SIG-M5 treated with dmso at 0.1 percent for 504 hours (cell line): Measurements from ENCODE around the gene TKT.
A peak's percentile ranks its signal among the peaks of the same experiment; 100 is the strongest.
"Not testable (repeated sequence)": the region's sequence is repeated elsewhere in the genome, so short reads cannot be mapped to it uniquely, and the experiment has no call there.

Source experiments
- DNase-seq: peaks from one replicate; lab custom pipeline; 2025; ENCODE audit not compliant: unreplicated experiment; lab: John Stamatoyannopoulos, UW

TKT gene

DNA sequence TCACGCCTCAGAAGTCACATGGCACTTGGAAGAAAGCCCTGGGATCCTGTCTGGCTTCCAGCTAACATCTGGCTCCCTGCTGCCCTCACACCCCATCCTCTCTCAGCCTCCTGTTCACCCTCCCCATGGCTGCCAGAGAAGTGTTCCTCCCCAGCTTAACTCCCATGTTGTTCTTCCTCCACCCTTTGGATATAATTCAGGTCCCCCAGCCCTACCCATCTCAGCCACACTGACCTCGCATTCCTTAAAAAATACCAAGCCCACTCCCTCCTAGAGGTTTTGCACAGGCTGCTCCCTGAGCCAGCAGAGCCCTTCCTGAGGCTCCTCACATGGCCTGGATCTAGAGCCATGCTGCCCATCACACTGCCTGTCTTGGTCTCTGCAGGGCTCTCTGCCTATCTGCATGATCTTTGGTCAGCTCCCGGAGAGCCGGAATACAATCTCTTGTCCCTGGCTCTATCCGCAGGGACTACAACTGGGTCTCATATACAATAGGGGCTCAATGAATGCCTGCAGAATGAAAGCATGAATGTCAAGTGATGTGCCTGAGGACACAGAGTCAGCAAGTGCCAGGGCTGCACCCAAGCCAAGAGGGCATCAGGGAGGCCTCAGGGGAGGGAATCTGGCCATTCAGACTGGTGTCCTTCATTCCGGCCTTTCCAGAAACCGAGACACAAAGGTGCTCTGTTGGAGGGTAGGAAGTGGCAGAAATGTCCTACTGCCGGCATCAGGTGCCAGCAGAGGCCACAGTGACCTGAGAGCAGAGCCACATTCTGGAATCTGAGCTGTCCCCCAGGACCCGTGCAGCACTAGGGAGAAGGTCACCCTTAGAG, 3.8 kb upstream of the TKT start:
- DNase-seq, result no peak

DNA sequence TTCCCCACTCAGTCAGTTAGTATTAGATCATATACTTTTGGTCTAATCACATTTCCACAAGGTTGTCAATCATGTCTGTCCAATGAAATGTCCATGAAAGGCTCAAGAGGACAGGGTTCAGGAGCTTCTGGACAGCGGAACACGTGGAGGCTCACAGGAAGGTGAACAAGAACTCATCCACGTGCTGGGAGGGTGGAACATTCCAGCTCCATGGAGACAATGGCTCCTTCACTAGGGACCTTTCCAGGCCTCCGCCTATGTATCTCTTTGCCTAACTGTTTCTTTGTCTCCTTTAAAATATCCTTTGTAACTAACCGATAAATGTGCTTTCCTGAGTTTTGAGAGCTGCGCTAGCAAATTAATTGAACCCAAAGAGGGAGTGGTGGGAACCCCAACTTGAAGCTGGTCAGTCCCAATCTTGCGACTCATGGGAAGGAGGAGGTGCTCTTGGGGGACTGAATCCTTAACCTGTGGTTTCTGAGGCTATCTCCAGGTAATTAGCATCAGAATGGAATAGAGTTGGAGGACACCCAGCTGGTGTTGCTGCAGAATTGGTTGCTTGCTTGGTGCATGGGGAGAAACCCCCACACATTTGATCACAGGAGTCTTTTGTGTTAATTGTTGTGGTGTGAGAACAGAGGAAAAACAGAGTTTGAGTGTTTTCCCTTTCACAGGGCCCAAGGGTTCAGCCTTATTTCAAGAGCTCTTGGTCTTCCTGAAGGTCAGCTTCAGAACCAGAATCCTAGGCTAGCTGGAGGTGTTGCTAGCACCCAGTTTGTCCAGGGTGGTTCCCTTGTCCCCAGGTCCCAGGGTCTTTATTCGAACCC, 3.0 kb upstream of the TKT start:
- no peak for DNase-seq

DNA sequence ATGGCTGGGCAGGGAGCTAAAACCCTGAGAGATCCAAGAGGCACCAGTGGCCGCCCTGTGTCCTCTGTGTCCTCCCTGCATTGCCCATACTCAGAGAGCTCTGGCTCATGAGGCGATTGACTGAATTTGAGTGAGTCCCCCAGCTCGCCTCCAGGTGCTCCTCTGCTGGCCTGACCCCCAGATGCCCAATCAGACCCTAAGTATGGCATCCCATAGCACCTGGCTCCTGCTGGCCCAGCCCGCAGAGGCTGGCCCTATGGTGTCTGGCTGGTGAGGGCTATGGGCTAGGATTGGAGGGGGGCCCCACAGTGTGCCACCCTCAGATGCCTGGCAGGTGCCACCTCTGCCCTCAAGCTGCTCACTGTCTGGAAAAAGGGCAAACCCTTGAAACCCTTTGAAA, 1.6 kb upstream of the TKT start:
- DNase-seq, result no peak

DNA sequence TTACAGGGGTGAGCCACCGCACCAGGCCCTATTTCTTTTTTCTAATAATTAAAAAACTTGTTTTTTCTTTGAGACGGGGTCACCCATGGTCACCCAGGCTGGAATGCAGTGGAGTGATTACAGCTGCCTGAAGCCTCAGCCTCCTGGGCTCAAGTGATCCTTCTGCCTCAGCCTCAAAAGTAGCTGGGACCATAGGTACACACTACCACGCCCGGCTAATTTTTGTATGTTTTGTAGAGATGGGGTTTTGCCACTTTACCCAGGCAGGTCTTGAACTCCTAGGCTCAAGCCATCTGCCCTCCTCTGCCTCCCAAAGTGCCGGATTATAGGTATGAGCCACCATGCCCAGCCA, 858 bp upstream of the TKT start:
- DNase-seq, result no peak

DNA sequence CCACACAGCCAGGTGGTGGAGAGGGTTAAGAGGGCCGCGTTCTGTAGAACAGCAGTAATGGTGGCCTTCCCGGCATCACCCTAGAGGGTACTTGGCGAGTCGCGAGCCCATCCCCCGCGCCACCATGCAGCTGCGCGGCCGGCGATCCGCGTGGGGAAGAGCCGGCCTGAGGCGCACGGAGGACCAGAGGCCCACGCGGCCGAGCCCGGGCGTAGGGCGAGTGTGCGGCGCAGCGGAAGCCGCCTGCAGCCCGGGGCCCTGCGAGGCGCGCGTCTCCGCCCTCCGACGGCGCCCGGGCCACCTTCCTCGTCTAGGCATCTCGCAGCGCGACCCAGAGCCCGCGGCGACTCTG, 423 bp downstream of the TKT start:
- DNase-seq, result no peak

DNA sequence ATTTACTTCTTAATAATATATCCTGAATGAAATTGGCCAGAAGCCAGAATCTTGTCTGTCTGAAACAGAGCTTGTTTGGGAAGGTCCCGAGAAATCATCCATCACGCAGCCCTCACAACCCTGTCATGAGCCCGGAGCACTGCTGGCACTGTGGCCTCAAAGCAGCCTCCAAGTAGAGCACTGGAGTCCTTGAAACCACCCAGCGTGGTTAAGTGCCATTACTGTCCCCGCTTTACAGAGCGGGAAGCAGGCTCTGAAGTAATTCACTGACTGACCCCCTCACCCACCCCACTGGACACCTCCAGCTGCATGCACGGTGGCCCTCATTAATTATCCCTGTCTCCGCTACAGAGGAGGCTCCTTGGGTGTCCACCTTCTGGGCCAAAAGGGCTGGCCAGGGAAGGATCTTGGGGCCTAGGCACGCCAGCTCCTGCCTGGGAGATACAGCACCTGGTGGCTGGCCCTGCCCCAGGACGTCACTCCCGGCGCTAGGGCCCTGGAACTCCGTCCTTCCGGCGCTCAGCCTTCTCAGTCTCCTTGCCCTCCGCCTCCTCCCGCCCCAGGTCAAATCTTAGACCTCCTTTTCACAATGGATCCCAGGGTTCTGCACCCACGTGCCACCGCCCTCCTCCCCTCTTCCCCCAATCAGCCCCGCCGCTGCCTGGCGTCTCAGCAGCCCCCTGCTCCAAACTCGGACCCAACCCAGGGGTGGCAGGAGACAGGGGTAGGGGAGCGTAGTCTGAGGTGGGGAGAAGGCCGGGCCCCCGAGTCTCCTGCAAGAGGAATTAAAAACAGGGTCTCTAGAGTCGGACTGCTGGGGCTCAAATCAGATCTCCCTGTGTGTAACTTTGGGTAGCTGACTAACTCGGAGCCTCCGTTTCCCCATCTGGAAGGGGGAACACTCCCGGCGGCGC, 1.1 kb downstream of the TKT start:
- DNase-seq, result peak; percentile 36

DNA sequence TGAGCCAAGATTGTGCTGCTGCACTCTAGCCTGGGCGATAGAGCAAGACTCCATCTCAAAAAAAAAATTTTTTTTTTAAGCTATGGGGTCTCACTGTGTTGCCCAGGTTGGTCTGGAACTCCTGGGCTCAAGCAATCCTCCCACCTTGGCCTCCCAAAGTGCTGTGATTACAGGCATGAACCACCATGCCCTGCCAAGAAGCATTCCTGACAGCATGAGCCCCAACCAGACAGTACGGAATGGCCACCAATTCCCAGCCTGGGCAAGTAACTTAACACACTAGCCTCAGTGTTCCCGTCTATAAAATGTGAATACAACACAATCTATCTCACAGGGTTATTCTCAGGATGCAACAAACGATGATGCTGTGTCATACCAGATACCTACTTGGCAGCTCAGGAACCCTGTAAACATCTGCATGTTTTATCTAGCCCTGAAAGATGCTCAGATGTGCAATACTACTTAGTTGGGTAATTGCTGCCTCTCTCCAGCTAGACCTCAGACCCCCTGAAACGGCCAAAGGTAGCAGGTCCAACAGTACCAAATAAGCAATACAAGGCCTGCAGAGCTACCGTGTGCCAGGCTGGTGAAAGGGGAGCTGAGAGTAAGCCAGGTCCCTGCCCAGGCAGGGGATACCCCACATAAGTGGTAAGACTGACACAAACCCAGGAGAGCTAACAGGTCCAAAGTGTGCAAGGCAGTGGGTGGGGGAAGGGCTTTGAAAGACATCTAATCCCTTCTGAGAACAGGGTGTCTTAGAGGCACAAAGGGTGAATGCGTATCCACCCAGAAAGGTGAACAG, 1.9 kb downstream of the TKT start:
- peak; percentile 42 for DNase-seq

DNA sequence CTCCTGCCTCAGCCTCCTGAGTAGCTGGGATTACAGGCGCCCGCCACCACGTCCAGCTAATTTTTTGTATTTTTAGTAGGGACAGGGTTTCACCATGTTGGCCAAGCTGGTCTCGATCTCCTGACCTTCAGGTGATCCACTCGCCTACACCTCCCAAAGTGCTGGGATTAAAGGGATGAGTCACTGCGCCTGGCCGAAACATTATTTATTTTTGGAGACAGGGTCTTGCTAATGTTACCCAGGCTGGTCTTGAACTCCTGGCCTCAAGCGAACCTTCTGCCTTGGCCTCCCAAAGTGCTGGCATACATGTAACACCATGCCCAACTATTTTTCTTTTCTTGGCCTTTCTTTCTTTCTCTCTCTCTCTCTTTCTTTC, 2.9 kb downstream of the TKT start:
- DNase-seq, result not testable (repeated sequence)

DNA sequence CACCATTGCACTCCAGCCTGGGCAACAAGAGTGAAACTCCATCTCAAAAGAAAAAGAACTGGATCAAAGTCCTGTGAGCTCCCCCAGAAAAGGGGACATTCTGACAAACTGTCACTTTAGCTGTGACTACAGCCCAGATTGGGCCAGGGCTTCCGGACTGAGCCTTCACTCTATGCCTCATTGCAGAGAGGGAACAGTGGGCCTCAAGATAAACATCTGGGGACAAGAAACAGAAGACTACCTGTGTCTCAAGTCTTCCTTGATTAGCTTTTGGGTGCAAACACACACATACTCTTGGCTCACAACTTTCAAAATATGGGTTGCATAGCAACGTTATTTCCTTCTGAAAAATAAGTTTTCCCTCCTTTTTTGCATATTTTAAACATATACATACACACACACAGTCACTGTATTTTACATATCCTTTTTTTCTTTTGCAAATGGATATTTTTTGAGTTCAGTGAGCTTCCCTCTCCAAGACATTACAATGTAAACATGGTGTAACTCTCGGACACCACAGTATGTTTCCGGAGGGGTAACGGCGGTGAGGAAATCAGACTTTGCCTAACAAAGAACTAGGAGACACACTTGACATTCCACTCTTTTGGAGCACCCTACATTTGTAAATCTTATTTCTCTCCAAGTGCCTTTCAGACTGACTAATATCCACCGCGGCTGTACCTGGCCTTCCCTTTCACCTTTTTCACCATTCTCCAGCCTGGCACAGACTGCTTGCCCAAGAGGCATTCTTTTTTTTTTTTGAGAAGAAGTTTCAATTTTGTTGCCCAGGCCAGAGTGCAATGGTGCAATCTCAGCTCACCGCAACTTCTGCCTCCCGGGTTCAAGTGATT, 3.5 kb downstream of the TKT start:
- DNase-seq, result peak; percentile 89

DNA sequence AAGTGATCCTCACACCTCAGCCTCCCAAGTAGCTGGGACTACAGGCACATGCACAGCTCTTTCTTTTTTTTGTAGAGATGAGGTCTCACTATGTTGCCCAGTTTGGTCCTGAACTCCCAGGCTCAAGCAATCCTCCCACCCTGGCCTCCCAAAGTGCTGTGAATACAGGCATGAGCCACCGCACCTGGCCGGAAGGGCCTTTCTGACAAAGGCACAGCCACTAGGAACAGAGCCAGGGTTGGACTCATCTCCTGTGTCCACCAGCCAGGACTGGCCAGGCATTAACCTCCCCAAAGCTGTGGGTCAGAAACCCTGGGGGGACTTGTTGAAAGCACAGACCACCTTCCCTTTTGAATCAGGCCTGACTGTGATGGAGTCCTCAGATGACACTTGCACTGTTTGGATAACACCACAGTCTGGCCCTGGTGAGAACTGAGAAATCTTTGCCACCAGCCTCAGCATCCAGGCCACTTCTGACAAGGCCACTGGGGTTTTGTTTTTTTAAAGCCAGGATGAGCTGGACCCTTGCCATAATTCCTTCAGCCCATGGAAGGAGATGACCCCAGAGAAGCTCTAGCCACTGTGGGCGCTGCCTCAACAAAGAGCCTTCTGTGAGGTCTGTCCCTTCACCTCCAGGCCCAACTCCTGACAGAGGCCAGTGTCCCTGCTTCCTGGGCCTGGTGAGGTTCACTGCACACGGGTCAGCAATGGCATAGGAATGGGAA, 4.8 kb downstream of the TKT start:
- no peak for DNase-seq

DNA sequence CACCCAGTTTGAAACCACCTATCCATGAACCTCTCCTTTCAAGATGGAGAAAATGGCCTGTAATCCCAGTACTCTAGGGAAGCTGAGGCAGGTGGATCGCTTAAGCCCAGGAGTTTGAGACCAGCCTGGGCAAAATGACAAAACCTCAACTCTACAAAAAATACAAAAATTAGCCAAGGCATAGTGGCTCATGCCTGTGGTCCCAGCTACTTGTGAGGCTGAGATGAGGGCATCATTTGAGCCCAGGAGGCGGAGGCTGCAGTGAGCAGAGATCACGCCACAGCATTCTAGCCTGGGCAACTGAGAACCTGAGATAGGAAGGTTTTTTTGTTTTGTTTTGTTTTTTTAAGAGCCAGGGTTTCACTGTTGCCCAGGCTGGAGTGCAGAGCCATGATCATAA, 5.4 kb downstream of the TKT start:
- no peak for DNase-seq

DNA sequence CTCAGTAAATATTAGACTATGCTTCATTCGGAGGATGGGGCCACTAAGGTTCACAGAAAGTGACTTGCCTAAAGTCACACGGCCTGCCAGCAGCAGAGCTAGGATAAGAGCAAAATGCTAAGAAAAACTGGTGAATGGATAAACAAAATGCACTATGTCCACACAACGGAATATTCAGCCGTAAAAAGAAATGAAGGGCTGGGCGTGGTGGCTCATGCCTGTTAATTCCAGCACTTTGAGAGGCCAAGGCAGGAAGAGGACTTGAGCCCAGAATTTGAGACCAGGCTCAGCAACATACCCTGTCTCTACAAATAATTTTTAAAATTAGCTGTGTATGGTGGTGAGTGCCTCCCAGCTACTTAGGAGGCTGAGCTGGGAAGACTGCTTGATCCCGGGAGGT, 7.7 kb downstream of the TKT start:
- no peak for DNase-seq

DNA sequence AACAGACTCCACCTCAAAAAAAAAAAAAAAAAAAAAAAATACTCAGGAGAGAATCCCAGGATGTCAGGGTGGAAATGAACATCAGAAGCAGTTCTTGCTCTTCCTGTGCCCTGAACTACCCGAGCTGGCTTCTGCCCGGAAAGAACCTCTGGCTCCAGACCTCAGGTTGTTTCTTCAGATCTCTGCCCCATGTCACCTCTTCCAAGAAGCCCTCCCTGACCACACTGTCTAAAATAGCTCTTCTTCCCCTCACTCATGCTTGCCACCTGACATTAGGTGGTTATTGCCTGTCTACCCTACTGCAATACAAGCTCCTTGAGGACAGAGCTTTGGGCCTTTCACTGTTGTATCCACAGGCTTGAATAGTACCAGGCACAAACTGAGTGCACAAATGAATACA, 8.2 kb downstream of the TKT start:
- DNase-seq, result no peak

DNA sequence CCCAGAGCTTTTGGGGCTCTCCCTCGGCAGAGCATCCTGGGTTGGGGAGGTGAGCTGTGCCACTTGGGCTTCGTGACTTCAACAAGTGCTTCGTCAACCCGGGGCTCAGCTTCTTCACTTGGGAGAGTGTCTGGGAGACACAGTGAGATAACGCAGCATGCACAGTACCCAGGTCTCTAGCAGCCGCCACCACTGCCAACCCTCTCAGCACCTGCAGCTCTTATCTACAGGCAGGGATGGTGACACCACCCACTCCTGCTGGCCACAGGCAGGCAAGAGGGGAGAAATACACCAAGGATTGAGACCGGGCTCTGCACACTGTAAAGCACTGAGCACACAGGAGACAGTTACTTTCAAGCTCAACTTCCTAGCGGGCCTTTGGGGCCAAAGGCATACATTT, 11.6 kb downstream of the TKT start:
- no peak for DNase-seq

DNA sequence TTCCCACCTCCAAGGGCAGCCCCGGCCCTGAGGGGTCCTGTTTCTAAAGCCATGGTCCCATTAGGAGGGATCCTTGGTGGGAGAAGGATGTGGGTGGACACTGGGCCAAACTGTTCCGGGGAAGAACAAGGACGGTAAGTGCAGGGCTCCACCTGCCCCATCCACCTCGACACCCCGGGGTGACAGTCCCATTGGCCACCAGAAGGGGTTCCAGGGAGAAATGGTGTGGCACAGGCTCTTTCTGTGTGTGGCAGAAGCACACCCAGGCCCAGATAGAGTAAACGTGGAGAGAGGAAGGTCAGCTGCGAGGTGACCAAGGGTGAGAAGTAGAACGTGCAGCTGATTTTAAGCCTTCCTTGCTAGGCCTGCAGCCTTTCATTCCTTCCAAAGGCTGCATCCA, 12.0 kb downstream of the TKT start:
- no peak for DNase-seq

DNA sequence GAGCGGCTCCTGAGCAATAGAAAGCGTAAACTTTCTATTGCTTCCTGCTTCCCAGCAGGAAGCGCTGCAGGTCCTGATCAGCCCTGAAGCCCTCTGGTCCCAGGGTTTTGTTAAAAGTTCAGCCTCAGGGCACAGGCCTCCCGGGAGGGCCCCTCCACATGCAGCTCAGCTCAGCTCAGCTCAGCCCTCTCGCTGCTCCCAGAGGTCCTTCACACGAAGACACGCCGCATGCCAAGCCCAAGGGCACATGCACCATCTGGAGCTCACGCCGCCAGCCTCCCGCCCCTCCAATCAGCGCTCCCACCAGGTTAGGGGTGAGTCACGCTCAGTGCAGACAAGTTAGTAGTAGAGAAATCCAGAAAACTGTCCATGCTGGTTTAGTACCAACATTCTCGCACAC, 12.7 kb downstream of the TKT start:
- no peak for DNase-seq

DNA sequence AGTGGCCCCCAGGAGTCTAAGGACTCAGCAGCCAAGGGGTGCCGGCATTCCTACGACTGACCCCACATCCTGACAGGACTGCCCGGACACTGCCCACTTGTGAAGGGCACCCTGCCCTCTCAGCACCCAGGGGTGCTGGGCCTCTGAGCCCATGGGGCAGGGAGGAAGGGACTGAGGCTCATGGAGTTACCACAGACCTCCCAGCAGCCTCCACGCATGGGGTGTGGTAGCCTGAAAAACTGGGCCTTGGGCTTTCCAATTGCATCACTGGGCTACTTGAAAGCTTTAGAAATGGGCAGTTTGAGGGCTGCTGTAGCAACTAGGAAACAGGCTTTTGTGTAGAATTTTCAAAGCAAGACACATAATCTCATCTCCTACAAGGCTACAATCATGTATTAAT, 13.2 kb downstream of the TKT start:
- peak; percentile 33 for DNase-seq

DNA sequence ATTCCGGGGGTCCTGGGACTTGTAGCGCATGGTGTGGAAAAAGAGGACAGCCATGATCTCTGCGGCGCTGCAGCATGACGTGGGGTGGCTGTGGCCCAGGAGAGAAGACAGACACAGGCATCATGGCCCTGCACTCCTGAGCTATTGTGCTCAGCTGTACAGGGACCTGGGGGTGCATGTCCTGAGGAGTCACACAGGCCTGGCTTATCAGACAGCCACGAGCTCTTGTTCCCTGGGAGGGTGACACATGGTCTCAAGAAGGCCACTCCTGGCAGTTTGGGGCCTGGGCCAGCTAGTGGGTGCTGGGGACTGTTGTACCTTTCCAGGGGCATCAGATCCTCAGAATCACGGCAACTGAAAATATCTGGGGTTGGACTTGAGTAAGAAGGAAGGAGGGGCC, 13.7 kb downstream of the TKT start:
- no peak for DNase-seq
